HG03103 (cell line): ENCODE measurements around the gene NEBL.

Experiments
- ATAC-seq: cut with Tn5 transposase; IDR thresholded peaks from one replicate; pipeline ENCODE4 v1.9.1; 2021; ENCODE audit warnings: low read depth; ENCODE audit not compliant: unreplicated experiment

NEBL gene

DNA sequence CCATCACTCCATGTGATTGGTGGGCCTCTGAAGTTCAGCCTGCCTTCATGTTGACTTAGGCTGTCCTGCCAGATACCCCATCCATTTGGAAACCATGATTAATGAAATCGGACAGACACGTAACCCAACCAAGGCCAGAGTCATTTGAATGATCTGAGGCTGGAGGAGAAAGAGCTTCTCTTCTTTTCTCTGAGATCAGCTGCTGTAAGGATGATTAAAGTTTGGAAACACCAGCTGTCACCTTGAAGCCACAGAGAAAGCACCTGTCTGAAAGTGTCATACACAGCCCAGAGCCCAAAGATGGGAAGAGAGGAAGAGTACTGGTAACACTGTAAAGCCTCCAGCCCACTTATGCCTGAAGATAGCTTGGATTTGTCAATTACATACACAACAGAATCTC lies 22.9 kb downstream of the NEBL start:
- ATAC-seq = no peak

DNA sequence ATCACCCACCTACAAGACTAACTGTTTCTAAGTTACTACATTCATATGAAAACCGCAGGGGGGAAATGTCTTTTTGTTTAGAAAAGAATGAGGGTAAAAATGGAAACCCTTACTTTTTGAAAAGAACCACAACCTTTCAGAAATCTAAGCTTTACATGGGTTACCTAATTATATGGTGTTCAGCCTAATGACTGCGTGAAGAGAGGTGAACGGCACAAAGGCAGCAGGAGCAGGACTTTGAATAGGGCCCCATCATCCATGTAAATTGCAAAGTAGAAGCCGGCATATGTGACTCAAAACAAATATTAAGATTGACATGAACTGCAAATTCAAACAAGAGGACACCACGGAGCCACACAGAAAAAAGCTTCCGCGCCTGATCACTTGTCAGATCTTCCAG lies 25.1 kb downstream of the NEBL start:
- no peak for ATAC-seq

DNA sequence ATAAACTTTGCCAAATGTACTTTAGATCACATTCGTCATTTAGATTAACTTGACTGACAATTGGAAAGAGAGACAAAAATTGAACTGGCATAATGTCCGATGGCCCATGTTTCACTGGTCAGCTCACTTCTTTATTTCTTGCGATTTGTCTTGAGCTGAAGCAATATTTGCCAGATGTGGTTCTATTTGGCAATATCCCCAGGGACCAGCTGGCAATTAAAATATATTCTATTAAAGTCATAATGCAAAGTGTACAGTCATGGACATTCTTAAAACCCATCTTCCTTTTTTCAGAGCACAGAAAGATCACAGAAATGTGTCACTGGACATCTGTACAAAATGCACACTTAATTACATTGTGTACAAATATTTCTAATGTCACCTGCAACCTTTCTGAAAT lies 26.3 kb downstream of the NEBL start:
- ATAC-seq = no peak

DNA sequence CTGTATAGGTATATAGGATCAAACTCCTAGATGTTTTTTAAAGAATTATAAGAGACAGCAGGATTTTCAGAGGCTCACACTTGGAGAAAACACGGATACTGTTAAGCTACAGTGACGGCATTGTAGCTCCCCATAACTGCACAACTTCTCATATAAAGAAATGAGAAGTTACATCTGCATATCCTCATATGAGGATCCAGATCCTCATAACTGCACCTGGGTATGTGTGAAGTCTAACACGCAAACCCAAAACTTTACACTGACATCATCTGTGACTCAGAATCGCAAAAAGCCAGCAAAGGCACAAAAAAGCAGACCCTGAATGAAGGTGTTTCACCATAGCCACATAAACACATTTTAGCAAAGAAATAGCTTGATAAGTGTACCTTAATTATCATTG lies 34.1 kb downstream of the NEBL start:
- no peak for ATAC-seq

DNA sequence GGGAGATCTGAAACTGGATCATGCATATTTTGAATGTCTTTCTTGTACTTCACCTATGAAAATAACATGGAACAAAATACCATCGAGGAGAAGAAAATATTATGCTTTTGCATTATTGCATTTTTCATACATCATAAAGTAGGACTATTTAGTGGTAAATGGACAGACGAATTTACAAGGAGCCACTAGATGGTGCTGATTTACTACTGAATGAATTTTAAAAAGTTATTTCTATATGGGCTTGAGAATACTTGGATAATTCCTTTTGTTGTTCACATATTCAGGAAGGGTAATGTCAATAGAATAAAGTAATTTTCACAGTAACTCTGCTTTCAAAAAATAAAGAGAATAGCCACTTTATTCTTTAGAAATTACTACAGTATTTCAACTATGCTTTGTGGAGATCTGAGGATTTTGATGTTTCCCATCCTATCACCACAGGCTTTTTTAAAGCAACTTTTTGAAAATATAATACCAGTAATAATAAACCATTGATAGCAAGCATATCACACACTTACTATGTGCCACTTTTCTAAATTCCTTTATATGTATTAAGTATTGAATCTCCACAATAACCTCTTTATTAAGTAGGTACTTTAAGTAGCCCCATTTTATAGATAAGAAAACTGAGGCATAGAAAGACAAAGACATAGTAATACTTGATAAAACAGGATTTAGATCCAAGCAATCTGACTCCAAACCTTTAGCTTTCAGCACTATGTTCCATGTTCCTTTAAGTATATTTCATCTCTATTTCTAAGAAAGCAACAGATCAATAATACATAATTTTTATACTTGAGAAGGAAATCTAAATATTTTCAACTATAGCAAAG lies 38.6 kb downstream of the NEBL start:
- no peak for ATAC-seq

DNA sequence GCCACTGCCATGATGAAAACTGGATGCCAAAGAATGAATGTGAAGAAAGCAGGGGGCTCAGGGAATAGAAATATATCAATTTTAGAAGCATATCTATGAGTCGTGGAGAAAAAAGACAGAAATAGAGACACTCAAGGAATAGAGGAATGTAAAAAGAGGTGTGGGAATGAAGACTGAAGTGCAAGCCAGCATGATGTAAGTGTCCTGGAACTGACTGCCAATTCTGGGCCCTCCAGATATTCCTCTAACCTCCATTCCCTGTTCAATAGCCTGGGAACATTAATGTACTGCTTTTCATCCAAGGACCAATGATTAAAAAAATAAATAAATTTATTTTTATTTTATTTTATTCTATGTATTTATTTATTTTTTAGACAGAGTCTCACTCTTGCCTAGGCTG lies 40.6 kb downstream of the NEBL start:
- no peak for ATAC-seq

DNA sequence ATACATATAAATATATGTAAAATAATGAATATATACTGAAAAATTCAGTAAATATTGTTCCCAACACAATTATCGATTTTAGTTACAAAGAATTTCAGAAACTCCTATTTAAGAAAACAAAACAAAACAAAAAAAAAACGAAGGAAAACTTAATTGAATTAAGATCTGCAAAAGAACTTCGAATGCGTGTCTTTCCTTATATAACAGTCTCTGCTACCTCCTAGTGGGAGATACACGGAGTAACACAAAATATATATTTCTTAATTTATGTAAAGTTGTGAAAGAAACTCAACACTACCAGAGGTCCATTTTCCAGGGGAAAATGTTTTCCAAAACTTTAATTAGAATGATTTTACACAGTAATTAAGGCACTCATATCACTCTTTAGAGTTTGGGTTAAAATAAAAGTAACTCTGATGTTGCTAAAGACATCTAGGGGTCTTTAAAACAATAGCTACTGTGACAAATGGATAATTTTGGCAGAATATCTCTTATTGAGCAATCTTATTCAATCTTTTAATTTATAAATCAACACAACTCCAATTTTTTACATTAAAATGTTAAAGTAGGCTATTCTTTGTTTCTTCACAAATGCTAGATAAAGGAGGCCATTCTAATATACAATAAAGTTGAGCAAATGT lies 41.6 kb downstream of the NEBL start:
- ATAC-seq = no peak

DNA sequence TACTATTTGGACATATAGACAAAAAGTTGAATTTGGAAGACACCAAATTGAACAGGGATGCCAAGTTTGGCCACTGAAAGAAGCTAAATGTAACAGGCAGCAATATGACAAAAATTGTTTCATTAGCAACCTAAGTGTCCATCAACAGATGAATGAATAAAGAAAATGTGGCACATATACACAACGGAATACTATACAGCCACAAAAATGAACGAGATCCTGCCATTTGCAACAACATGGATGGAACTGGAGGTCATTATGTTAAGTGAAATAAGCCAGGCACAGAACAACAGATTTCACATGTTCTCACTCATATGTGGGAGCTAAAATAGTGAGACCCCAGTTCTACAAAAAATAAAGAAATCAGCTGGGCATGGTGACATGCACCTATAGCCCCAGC lies 43.8 kb downstream of the NEBL start:
- no peak for ATAC-seq

DNA sequence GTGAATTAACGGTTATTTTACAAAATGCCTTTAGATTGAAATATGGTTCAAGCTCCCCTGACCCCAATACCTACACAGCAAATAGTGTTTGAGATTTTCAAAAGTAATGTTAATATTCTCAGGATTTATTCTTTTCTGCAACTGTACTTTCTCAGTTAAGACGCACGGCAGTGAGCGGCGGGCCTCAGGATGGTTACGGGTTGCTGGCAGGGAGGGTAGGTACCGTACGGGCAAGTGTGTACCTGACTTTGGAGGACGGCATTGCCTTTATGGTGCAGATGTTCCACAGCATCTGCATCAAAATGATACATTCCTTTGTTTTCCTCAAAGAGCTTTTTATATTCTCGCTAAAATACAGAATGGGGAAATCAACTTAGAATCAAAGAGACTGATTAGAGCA lies 44.8 kb downstream of the NEBL start:
- ATAC-seq = no peak

DNA sequence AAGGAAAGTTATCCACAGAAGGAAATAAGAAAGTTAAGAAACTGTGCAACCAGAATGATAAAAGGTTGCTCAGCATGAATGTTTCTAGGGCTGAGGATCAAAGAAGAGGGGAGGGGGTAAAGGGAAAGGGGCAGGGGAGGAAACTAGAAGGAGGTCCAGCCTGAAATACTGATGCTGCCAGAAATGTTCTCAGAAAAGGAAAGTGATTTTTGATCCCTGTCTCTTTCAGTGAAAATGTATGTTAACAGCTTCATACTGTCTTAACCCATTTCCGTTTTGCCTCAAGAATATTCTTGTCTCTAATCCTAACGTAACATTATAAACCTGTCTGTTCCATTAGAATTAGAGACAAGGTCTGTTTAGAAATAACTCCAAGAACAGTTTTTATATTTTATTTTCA lies 49.6 kb downstream of the NEBL start:
- ATAC-seq = no peak

DNA sequence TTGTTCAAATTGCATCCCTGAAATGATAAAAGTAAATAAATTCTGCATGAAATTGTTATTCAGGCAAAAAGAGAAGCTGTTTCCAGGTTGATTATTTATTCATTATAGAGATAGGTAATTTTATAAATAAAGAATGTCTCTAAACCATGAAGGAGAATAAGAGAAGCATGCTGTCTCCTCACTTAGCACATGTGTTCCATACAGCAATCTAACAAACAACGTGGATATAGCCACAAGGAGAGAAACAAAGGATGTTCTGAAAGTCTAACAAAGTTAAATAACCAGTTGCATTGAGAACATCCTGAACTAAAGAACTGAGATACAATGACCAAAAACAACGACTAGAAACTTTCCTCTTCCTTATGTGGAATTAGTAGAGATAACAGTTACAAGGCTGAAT lies 50.8 kb downstream of the NEBL start:
- no peak for ATAC-seq

DNA sequence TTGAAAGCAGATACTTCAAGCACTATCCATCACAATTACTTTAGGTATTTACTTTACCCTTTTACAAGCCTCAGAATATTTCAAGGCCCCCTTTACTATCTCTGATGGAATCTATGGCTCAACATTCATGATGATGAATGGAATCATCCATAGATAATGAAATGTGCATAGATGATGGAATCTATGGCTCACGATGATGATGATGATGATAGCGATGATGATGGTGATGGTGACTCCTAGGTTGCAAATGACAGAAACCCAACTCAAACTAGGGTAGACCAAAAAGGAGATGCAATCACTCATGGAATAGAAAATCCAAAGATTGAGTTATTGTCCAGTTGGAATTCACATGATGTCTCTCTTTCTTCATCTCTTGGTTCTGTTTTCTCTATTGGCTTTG lies 55.7 kb downstream of the NEBL start:
- ATAC-seq = no peak

DNA sequence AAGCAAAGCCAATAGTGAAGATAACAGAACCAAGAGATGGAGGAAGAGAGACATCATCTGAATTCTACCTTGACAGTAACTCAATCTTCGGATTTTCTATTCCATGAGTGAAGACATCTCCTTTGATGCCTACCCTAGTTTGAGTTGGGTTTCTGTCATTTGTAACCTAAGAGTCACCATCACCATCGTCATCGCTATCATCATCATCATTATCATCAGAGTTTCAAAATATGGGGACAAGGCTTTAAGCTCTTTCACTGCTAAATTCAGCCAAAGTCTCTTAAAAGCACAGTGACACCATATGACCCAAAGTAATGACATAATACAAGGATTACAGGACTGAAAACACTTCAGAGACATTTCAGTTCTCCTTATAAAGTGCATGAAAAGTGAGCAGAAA lies 57.2 kb downstream of the NEBL start:
- no peak for ATAC-seq

DNA sequence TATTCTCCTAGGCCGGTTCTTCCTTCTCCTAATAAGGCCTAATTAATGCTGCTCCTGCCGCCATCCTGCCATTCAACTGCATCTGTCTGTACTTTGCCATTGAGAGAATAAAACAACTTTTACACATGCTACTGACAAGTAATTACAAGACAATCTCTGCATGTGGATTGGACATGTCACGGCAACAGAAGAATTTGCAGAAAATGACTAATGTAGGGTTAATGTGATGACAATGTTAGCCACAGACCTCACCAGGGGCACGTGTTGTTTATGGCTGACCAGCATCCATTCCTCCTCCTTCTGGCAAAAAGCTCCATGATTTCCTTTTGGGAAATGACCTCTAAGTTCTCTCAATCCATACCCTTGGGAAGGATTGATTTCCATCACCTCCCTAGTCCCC lies 58.0 kb downstream of the NEBL start:
- no peak for ATAC-seq

DNA sequence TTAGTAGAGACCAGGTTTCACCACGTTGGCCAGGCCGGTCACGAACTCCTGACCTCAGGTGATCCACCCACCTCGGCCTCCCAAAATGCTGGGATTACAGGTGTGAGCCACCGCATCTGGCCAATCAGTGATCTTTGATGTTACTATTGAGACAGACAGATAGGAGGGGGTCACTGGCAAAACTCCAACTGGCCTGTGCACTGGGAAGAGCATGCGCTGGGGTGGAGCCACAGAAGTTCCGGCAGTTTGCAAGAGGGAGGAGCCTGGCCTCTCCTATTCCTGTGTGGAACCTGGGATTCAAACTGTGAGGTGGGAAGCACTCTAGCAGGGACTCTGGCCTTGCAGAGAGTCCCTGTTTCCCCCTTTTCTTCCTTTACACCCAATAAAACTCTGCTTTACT lies 60.7 kb downstream of the NEBL start:
- no peak for ATAC-seq

DNA sequence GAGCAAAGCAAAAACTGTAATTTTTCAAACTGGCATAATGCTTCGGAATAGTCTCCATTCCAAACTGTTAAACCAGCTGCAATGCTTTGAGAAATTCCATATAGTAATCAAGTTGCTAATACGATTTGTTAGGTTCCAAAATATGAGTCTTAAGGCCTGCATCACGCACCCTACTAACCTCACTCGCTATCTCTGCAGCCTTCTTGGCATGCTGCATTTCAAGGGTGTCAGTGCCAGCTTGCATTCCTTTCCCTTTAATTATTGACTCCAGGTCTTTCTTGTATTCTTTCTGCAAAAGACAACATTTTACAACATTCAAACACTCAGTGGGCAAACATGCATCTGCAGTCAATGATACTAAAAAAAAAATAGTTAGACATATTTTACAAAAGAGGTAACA lies 61.8 kb downstream of the NEBL start:
- ATAC-seq = no peak

DNA sequence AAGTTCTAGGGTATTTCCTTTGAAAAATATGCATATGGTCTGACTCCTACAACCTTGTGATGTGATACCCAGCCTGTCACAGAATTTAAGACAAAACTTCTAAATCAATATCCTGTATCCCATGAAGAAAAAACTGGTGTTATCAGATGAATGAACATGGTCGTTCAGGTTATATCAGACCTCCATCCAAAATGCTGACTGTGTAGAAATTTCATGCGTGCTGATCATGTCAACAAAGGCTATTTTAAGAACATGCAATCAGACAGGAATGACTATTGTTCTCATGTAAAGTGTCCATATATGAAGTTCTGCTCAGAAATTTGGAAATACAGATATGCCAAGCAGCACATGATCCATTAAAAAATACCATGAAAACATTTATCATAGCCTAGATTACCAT lies 62.3 kb downstream of the NEBL start:
- no peak for ATAC-seq

DNA sequence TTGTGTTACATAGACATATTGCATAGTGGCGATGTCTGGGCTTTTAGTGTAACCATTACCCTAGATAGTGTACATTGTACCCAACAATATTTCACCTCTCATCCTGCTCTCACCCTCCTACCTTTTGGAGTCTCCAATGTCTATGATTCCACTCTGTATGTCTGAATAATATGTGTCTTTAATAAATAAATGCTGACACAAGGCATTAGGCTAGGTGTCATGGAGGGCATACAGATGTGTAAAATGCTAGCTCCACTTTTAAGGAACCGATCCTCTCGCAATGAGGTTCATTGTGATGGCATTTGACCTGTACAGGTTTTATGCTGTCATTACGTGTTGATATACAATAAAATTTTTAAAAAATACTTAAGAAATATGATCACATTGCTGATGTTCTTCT lies 74.3 kb downstream of the NEBL start:
- ATAC-seq = no peak

DNA sequence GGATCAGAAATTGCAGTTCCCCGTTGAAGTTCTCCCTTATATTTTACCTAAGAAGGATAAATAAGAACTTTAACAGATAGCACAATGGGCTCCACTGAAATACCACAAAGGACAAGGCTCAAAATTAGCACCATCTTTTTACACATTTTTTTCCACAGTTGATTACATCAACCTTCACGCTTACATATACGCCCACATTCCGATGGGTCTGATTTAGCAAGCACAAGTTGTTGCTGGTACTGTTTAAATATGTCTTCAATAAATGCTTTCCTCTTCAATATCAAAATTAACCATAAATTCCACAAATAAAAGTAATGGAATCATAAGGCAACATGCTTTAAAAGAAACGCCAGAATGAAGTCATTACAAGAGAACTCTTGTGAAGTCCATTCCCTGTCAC lies 79.5 kb downstream of the NEBL start:
- ATAC-seq = no peak

DNA sequence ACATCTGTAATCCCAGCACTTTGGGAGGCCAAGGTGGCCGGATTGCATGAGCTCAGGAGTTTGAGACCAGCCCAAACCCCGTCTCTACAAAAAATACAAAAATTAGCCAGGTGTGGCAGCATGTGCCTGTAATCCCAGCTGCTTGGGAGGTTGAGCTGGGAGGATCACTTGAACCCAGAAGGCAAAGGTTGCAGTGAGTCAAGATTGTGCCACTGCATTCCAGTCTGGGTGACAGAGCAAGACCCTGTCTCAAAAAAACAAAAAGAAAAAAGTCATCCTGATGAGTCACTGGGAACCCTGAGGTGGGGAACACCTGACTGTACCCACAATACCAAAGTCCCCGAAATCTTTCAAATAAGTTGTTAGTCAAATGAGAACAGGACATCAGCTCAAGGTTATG lies 80.0 kb downstream of the NEBL start:
- ATAC-seq = no peak

DNA sequence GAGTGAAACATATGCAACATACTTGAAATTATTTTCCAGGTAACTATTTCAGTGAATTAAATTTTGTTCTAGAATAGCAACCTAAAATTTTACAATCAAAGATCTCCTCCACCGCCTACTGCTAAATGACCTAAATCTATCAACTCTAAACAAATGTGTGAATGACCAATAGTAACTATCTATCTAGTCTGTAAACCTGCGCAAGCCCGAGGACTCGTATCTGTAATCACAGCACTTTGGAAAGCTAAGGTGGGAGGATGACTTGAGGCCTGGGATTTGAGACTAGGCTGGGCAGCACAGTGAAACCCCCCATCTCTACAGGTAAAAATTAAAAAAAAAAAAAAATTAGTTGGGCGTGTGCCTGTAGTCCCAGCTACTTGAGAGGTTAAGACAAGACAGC lies 83.0 kb downstream of the NEBL start:
- ATAC-seq = no peak

DNA sequence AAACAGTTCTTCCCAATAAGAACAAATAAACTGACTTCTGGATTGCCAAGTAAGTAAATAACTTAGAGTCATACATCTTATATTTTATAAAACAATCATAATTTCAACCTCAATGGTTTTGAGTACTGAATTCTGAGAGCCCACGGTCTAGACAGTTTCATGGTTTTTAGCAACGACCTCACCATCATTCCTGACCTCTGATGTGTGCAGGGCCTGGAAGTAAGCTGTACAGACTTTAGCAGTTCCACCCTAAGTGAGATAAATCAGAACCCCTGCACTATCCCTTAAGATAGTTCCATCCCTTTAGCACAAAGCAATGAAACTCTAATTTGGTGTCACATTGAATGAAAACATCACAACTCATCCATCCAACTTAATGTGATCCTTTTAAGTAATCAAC lies 86.0 kb downstream of the NEBL start:
- ATAC-seq = no peak

DNA sequence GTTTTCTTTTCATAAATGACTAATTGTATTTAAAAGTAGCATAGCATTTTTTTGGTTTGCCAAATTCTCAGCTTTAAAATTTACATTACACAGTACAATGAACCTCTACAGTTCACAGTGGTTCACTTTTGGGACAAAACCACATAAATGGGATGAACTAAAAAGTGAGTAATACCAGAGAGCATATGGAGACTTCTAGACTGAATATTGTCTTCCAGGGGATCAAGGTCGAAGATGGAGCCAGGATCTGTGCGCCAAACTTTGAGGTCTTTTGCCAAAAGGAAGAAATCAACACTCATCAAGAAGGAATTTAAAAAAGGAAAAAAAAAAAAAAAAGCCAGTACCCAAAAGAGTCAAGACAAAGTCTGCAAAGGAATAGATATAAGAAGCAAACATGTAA lies 87.5 kb downstream of the NEBL start:
- no peak for ATAC-seq
